Hypothalamus (tissue), 51 donors: ENCODE results near the gene DDX50.
"Not testable (repeated sequence)": the region's sequence is repeated elsewhere in the genome, so short reads cannot be mapped to it uniquely, and the experiment has no call there.

Experiments
- DNase-seq, 51 donors: peaks; one replicate each; lab custom pipeline; 2025; lab: John Stamatoyannopoulos, UW

DDX50 gene

DNA sequence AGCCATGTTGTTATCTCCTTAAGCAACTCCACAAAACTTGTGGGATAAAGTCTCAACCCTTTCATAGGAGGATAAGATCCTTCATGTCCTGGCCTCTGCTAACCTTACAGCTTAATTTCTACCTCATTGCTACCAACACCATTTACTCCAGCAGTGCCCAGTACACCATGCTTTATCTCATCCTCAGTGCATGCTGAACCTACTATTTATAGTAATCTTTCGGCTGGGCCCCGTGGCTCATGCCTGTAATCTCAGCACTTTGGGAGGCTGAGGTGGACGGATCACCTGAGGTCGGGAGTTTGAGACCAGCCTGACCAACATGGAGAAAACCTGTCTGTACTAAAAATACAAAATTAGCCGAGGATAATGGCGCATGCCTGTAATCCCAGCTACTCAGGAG lies 78.6 kb downstream of the DDX50 start:
- not testable (repeated sequence) for DNase-seq

DNA sequence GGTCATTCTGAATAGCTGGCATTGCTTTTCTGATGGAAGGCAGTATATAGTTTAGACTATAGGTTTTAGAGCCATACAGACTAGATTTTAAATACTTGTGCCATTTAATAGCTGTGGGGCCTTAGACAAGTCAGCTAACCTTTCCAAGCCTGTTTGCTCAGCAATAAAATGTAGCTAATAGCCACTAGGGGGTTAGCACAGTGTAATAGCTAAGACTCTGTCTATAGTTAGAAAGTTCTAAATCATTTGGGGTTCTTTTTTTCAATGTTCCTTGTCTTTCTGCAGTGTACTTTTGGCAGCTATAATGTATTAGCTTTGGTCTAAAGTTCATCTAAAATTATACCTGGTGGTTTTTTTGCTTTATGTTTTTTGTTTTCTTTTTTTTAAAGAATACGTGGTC lies 80.0 kb downstream of the DDX50 start:
- no peak for DNase-seq

DNA sequence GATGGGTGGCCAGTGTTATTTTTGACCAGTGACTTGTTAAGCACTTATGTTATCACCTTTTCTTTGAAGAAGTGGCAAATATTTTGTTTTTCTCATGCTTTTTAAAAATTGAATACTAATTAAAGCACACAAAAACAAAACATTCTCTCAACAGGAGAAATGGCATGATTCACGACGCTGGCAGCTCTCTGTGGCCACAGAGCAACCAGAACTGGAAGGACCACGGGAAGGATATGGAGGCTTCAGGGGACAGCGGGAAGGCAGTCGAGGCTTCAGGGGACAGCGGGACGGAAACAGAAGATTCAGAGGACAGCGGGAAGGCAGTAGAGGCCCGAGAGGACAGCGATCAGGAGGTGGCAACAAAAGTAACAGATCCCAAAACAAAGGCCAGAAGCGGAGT lies 81.3 kb downstream of the DDX50 start:
- DNase-seq: no peak

DNA sequence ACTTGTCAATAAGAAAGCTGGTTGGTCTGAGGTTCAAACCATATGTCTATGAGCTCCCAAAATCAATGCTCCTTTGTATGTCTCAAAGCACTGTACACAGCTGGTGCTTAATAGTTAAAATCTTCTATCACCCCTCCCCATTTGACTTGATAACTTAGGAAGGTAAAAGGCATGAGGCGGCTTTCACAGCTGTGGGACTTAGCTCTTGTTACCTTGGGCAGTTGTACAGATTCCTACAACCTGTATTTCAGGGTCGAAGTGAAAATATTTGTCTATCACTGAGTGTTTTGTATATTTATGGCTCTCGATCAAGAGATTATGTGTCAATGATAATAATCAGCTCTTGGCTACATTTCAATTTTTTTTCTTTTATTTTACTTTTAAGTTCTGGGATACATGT lies 86.5 kb downstream of the DDX50 start:
- DNase-seq: no peak

DNA sequence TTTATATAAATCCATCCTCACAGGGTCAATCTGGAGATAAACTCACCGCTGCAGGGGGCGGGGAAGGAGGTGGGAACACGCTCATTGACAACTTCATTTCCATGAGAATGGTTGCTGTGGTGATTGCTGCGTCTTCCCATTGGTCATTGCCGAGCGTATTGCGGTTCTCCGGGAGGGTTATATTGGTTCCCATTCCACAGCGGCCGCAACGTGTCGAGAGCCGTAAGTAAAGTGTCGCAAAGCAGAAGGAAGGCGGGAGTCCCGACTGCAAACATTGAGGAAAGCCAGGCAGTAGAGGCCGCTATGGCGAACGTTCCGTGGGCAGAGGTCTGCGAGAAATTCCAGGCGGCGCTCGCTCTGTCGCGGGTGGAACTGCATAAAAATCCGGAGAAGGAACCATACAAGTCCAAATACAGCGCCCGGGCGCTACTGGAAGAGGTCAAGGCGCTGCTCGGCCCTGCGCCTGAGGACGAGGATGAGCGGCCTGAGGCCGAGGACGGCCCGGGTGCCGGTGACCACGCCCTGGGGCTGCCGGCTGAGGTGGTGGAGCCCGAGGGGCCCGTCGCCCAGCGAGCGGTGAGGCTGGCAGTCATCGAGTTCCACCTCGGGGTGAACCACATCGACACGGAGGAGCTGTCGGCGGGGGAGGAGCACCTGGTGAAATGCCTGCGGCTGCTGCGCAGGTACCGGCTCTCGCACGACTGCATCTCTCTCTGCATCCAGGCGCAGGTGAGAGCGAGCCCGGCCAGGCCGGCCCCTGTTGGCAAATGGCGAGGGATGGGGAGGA lies 87.6 kb downstream of the DDX50 start, which contains the start of gene KIFBP:
Gene KIFBP, plus strand, starts transcription at position 274 of the 787 bp plus-strand sequence. Its CDS starts 30 bp downstream, at position 304.
- peak; percentile 34 to 98 (median 92) for DNase-seq

DNA sequence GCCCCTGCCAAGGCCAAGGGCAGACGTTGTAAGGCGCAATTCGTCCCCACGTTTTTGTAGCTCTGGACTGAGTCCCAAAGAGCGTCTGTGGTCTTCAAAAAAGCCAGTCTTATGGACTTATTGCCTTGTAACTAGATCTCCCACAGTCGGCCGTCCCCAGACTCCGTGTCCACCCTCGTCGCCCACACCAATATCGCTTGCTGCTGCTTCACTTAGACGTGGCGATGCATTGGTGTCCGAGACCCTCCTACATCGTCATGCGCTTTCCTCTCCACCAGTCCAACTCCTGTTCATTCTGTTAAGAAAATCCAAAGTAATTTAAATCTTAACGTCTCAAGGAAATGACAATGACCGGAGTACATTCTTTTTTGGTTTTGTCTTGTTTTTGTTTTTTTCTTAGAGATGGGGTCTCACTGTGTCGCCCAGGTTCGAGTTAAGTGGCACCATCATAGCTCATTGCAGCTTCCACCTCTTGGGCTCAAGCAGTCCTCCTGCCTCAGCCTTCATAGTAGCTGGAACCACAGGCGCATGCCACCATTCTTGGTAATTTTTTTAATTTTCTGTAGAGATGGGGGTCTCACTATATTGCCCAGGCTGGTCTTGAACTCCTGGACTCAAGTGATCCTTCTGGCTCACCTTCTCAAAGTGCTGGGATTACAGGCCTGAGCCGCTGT lies 88.3 kb downstream of the DDX50 start:
- DNase-seq: peak in 6 of 51 donors; percentile 15 to 36 (median 29)

DNA sequence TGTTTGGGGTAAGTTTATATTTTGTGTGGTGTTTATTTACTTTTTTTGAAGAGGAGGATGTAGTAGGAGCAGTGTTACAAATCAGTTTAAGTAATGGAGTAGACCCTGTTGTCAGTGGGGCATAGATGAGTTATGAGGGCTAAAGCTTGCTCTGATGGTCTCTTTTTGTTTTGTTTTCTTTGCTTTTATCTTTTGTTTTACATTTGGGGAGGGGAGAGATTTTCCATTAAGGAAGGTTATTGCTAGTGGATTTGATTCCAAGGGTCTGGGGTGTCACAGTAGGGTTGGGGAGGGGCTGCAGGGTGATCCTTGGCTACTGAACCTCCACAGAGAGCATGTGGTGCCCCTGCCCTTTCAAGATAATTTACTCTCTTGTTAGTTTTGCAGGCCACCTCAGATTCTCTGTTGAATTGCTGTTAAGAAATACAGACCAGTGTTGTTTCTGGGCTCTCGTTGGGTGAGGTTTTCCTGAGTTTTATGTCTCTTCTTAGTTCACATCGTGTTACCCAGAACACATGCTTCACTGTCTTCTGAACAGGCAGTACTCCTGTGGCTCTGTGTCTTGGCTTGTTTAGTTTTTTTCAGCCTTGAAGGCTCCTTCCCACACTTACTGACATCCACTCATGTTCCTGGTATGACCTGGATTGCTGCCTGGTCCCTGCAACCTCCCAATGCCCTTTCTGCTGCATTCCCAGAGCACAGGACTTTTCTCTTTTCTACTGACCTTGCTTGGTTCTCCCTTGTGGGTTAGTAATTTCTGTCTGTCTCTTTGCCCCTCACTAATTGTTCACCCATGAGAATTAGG lies 91.7 kb downstream of the DDX50 start:
- peak in 4 of 51 donors; percentile 3 to 16 (median 8) for DNase-seq
